ENCODE measurements around the gene SMIM43. TPM values are rescaled to one million over a fixed set of nuclear protein-coding genes. Genes with fewer than 3 reads are reported as not detected.
A peak's percentile ranks its signal among the peaks of the same experiment; 100 is the strongest.
"Not testable (repeated sequence)": the region's sequence is repeated elsewhere in the genome, so short reads cannot be mapped to it uniquely, and the experiment has no call there.

Gene SMIM43
- total RNA-seq, 1 experiment from 2014 or later, result not detected

DNA sequence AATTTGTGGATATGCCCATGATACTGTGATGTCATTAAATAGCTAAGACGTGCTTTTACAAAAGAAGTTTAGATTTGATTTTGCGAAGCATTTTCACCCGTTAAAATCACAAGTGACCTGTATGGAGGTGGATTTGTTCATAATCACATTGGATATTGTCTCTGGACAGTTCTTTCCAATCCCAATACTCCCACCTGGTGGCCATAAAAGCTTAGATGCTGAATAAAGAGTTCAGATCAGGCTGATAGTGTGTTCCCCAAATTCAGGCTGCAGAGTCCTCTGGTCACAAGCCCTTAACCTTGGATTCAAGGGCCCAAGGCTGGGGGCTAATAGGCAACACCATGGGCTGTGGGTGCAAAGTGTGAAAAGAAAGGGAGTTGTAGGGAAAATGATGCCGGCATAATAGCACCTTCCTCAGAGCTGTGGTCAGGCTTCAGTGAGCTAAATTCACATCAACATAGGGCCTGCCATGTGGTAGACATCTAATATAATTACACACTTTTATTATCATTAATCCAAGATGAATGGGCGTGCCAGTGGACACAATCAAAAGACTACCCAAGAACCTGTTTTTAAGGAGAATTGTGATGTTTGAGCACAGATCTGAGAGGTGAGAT is 28.1 kb downstream of the SMIM43 start:
- peak; percentile 84 for DNase-seq (ENCODE audit: low spot score)

DNA sequence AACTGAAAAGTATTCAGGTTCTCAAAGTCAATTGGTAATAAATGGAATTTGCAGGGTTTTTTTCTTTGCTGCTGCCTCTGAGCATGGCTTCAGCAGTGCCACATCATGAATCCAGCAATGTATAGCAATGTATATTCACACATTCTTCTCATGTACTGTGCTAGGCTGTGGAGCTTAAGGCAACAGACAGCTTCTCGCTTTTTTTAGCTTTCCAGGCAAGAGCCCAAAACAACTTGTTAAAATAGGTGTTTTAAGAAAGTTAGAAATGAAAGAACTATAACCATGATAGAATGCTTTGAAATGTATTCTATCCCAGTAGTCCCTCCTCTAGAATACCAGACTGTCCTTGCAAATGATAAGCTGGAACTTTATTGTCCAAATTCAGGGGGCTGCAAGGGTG is 30.4 kb downstream of the SMIM43 start:
- no peak for DNase-seq (ENCODE audit: low spot score)

DNA sequence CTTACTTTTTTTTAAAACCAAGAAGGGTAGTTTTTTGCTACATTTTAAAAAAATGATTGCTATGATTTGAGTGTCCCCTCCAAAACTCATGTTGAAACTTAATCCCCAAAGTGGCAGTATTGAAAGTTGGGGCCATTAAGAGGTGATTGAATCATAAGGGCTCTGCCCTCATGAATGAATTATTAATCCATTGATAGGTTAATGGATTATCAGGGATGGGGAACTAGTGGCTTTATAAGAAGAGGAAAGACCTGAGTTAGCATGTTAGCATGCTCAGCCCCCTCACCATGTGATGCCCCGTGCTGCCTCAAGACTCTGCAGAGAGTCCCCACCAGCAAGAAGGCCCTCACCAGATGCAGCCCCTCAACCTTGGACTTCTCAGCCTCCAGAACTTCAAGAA is 31.0 kb downstream of the SMIM43 start:
- no peak for DNase-seq (ENCODE audit: low spot score)

DNA sequence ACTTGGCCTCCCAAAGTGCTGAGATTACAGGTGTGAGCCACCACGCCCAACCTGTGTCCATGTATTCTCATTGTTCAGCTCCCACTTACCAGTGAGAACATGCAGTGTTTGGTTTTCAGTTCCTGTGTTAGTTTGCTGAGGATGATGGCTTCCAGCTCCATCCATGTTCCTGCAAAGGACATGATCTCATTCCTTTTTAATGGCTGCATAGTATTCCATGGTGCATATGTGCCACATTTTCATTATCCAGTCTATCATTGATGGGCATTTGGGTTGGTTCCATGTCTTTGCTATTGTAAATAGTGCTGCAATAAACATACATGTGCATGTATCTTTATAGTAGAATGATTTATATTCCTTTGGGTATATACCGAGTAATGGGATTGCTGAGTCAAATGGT is 35.2 kb downstream of the SMIM43 start:
- DNase-seq (ENCODE audit: low spot score), result not testable (repeated sequence)

DNA sequence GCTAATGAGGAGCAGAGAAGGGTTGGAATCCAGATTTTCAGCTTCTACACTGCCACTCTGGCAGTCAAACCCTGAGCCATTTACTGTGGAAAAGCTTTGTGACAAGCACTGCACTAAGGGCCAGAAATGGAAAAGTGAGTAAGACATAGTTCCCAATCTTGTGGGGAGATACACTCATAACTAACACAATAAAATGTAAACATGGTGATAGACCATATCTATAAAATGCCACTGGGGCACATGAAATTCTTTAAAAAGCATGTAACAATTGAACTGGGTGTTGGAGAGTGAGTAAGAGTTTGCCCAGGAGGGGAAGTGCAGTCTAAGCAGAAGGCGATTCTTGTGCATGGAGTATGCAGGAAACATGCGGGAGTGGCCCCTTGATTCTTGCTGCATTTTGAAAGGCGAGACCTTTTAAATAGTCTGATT is 36.2 kb downstream of the SMIM43 start:
- DNase-seq (ENCODE audit: low spot score), result no peak

DNA sequence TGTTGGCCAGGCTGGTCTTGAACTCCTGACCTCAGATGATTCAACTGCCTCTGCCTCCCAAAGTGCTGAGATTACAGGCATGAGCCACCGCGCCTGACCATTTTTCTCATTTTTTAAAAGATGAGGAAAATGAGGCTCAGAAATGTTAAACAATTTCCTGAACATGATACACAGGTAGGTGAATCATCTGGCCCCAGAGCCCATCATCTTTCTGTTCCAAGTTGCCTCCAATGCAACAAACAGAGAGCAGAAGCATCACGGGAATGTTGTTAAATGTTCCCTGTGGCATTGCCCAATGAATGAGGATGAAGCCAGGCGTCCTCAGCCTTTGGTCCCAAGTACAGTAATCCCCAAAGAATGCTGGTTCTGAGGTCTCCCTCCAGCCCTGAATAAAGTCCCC is 36.9 kb downstream of the SMIM43 start:
- no peak for DNase-seq (ENCODE audit: low spot score)

DNA sequence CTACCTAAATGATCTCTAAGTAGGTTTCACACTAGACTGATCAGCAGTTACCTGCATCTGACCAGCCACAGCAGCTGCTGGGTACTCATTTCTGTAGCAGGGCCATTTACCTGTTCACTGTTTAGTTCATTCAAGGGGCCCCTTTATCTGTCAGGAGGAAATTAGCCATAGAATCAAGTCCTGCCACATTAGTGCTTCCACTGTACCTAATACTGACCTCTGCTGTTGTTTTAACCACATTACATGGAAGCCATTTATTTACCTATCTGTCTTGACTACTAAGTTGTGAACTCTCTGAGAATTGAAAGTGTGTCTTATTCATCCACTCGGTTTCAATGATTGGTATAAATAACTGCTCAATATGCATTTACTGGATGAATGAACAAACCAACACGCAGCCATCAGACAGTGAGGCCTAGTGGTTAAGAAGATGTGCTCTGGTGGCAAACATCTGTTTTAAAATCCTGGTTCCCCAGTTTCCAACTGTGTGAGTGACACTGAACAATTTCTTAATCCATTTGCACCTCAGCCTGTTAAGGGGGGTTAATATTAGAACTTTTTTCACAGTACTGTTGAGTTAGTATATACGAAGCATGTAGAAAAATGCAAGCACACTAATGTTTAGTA is 38.2 kb downstream of the SMIM43 start:
- DNase-seq (ENCODE audit: low spot score), result peak; percentile 85

DNA sequence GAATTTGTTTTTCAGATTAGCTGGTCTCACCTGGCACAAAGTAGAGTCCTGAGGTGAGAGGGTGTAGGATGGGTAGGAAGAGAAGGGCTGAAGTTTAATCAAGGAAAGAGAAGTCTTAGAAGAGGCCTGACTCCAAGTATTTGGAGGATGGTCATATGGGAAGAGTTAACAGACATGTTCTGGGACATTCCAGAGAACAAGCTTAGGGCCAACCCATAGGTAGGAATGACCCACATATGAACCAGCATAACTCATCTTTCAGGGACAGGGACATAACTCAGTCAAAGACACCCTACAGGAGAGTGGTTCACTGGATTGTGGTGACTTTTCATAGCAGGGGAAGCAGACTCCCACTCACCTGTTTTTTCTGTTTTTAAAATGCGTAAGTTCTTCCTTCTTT is 40.3 kb downstream of the SMIM43 start:
- DNase-seq (ENCODE audit: low spot score), result no peak

DNA sequence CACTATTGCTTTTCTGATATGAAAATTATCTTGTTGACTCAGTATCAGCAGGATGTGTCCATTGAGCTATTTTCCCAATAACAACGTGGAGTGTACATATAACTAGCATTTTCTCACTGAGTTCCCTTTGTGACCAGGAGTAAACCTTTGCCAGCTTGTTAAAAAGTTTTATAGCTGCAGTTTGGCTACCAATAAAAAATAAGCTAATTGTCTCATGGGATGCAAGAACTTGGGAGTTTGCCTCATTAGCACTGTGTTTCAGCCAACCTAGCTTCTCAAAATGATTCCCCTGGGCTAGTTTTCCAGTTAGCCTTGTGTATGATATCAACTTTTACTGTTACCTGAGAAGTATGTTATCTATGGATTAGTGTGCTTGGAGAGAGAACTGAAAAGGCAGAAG is 43.3 kb downstream of the SMIM43 start:
- DNase-seq (ENCODE audit: low spot score), result no peak

DNA sequence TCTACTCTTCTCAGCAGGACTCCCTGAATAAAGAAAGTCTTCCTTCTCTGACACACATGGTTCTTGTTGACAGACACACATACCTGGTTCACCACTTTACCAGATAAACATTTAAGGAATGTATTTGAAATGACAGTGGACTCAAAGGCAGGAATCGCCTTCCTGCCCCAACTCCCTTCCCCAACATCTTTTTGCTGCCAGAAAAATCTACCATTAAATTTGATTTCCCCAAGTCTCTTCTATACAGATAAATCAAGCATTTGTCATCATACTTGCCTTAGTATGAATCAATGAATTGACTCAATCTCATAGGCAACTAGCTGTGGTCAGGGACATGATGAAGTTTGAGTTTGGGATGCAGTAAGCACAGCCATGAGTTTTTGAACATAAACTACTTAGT is 44.9 kb downstream of the SMIM43 start:
- DNase-seq (ENCODE audit: low spot score), result no peak

DNA sequence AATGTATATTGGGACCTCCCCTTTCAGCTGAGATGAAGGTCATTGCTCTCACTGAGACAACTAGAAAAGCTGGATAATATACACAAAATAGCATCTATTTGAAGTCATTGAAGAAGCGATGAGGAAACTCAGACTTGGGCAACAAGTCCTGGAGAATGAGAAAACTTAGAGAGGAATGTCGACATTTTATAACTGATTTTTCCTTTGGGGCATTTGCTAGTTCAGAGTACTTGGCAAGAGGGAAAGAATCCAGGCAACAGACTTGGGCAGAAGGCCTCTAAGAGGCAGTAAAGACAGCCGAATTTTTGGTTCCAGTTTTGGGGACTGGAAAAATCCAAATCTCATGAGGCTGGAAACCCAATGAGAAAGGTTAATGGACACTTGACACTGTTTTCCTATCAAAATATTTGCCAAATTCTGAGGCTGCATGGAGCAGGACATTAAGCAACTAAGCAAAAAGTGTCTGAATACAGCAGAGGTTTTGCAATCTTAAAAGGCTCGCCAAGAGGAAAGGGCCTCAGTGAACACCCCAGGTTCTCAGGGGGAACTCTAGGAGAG is 47.2 kb downstream of the SMIM43 start:
- no peak for DNase-seq (ENCODE audit: low spot score)

DNA sequence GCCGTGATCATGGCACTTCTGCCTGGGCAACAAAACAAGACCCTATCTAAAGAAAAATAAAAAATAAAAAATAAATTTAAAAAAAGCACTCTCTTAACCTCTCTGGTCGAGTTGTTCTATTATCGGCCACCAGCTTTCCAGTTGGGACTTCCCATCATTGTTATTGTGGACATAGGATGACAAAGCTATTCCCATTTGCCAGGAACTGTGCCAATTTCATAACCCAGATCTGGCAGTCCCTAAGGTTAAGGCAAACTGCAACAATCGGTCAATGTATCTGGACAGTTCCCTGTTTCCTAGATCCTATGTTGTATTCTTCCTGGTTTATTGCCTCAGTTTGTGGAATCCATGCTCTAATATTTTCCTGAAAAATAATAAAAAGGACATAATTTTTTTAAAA is 50.4 kb downstream of the SMIM43 start:
- no peak for DNase-seq (ENCODE audit: low spot score)

DNA sequence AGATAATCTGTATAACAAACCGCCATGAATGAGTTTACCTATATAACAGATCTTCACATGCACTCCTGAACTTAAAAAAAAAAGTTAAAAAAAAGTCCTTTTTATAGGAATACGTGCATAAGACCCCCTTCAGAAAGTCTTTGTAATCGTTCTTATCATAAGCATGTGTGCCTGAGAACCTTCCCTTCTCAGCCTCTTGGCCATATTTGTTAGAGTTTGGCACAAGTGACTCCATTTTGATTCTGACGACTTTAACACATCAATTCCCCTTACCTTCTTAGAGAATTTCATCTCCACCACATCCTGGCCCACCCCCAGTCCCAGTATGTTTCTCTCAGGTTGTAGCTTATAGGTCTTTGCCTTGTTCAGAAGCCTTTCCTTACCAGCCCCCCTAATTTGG is 52.2 kb downstream of the SMIM43 start:
- no peak for DNase-seq (ENCODE audit: low spot score)

DNA sequence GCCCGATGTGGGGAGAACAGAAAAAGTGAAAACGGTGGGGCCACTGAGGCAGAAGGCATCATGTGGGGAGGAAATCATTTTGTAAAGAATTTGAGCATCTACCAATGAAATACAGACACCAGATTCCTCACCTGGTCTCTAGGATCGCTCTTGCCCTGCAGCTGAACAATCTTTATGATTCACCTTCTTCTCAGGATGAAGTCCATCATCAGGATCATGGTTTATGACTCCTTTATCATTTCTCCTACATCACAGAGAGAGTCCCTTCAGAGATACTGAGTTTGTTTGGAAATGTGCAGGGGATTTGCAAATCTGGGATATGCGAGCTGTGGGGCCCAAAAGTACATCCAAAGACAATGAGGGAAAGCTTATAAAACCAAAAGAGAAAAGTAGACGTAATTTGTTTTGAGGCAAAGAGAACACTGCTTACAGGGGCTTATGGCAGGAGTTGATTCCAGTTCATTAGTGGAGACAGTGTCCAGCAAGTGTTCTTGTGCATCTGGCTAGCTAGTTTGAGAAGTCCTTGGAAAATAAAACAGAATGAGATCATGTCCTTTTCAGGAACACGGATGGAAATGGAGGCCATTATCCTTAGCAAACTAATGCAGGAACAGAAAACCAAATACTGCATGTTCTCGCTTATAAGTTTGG is 52.8 kb downstream of the SMIM43 start:
- DNase-seq (ENCODE audit: low spot score), result no peak

DNA sequence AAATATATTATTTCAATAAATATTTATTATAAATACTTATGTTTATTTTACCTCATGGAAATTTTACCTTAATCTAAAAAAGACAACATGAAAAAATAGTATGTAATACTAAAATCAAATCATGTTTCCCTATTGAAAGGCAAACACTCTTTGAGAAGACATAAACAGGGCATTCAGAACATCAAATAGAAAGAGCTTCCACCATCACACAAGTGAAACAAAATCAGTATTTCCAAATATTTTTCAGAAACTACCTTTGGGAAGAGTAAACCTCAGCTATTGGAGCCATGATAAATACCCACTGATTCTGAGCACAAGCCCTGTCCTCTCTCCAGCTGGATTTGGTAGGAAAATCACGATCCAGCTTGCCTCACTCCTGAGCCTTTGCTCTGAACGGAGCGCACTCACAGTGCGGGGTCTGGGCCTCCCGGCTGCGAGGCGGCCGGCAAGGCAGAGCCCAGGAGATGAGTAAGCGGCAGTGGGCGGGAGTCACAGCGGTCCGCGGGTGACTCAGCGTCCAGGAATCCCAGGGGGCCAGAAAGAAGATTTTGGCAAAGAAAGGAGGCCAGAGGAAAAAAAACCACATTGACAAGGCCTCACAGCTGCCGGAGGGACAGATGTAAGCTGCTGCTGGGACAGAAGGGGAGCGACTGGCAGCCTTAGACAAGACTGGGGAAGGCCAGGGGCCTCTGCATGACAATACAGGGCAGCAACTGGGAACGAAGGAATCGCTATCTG is 53.5 kb downstream of the SMIM43 start:
- DNase-seq (ENCODE audit: low spot score), result peak; percentile 57

DNA sequence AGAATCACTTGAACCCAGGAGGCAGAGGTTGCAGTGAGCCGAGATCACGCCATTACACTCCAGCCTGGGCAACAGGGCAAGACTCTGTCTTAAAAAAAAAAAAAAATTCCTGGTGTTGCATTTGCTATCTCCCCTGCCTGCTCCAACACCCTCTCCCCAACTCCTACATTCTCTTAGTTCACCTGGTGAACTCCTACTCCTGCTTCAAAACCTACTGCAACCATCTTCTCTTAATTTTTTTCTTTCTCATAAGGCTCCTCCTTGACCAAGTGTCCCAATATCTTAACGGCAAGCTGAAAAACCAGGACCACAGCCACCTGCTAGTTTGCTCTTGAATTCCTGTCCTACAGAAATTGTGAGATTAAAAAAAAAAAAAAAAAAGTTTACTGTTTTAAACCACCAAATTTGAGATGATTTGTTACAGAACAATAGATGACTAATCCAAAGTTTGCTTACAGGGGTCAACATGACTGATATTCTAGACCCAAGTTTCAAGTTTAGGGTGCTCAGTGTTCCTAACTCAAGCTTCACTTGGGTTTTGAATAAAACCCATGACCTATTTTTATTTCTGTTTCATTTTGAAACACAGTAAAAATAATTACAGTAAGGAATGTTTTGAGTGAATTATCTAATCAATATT is 55.1 kb downstream of the SMIM43 start:
- no peak for DNase-seq (ENCODE audit: low spot score)

Other genes with a start within 250 kb of the SMIM43 start
- gene ANXA5, start 68.2 kb downstream of the SMIM43 start, total RNA-seq (2014; rRNA removed; shearing (Covaris generic)), result 107 and 124 TPM in 2 replicates
- 19.0 and 24.6 TPM in 2 replicates for gene EXOSC9, start 36.2 kb upstream of the SMIM43 start, total RNA-seq (2014; rRNA removed; shearing (Covaris generic))
- gene CCNA2, start 58.7 kb upstream of the SMIM43 start, total RNA-seq (2014; rRNA removed; shearing (Covaris generic)), result 90.9 and 94.6 TPM in 2 replicates
- gene BBS7, start 105.3 kb upstream of the SMIM43 start, total RNA-seq (2014; rRNA removed; shearing (Covaris generic)), result 7.6 and 10.0 TPM in 2 replicates
- gene TRPC3, start 186.9 kb upstream of the SMIM43 start, total RNA-seq (2014; rRNA removed; shearing (Covaris generic)), result not detected in 2 replicates